PC-9 (cell line): ENCODE measurements around the gene CAMKMT. TPM values are rescaled to one million over a fixed set of nuclear protein-coding genes. Genes with fewer than 3 reads are reported as not detected.

ENCODE experiments used
- BruUV-seq: library from RNA; stranded (reverse); fragments of 400-500 nt; replicated peaks from 2 replicates; lab custom pipeline; 2021; lab: Mats Ljungman, UMichigan
- CTCF ChIA-PET: fragments of 300-600 bp; sonication (Branson Sonifier 250); formaldehyde crosslinking; loops from one replicate; lab custom pipeline; 2022; ENCODE audit warnings: antibody characterized with exemption; lab: Charles Lee
- POLR2A ChIA-PET: fragments of 300-600 bp; sonication (Branson Sonifier 250); formaldehyde crosslinking; loops from one replicate; lab custom pipeline; 2022; ENCODE audit warnings: antibody characterized with exemption; ENCODE audit not compliant: unreplicated experiment; lab: Charles Lee
- DNase-seq, 2 experiments: peaks; one replicate each; pipeline versions ENCODE4 v3.0.0 to v3.0.0-alpha.2; 2015 to 2022; ENCODE audit warnings: mixed read lengths in 1 of 2
- H2AFZ ChIP-seq: fragments of 200-600 bp; sonication (generic); 2 replicates; pipeline ENCODE4 v1.8.1; 2017; ENCODE audit warnings: antibody characterized with exemption
- H3F3A ChIP-seq: fragments of 200-600 bp; sonication (generic); 2 replicates; pipeline ENCODE4 v1.8.1; 2017; ENCODE audit warnings: antibody characterized with exemption, mild to moderate bottlenecking, low read depth; ENCODE audit not compliant: insufficient read depth
- H3K27ac ChIP-seq: fragments of 200-600 bp; sonication (generic); 2 replicates; pipeline ENCODE4 v1.6.1; 2016; ENCODE audit warnings: mixed run types
- H3K27me3 ChIP-seq: fragments of 200-600 bp; sonication (generic); 2 replicates; pipeline ENCODE4 v1.6.1; 2016; ENCODE audit warnings: low read depth, mixed run types; ENCODE audit not compliant: insufficient read depth
- H3K36me3 ChIP-seq: fragments of 200-600 bp; sonication (generic); 2 replicates; pipeline ENCODE4 v1.6.1; 2016; ENCODE audit warnings: low read depth, mixed run types
- H3K4me1 ChIP-seq: fragments of 200-600 bp; sonication (generic); replicated peaks from 2 replicates; pipeline ENCODE4 v1.6.1; 2016; ENCODE audit warnings: mixed run types; ENCODE audit not compliant: insufficient read depth
- H3K4me2 ChIP-seq: fragments of 200-600 bp; sonication (generic); 2 replicates; pipeline ENCODE4 v1.6.1; 2017; ENCODE audit warnings: mixed run types
- H3K4me3 ChIP-seq: fragments of 200-600 bp; sonication (generic); 2 replicates; pipeline ENCODE4 v1.6.1; 2016; ENCODE audit warnings: mixed run types
- H3K79me2 ChIP-seq: fragments of 200-600 bp; sonication (generic); 2 replicates; pipeline ENCODE4 v1.6.1; 2017; ENCODE audit warnings: low read depth, mixed run types
- H3K9me2 ChIP-seq: fragments of 200-600 bp; sonication (generic); 2 replicates; pipeline ENCODE4 v1.8.1; 2017; ENCODE audit warnings: mild to moderate bottlenecking; ENCODE audit not compliant: insufficient read depth
- H3K9me3 ChIP-seq: fragments of 200-600 bp; sonication (generic); 2 replicates; pipeline ENCODE4 v1.8.1; 2016; ENCODE audit warnings: low read depth; ENCODE audit not compliant: insufficient read depth
- H4K20me1 ChIP-seq: fragments of 200-600 bp; sonication (generic); 2 replicates; pipeline ENCODE4 v1.8.1; 2017; ENCODE audit not compliant: insufficient read depth
- CTCF ChIP-seq: fragments of 200-600 bp; sonication (generic); conservative IDR thresholded peaks from 2 replicates; pipeline ENCODE4 v1.6.1; 2017; ENCODE audit warnings: mixed run types, antibody characterized with exemption, mild to moderate bottlenecking, moderate library complexity
- EZH2 ChIP-seq: fragments of 200-600 bp; sonication (generic); IDR thresholded peaks from 2 replicates; pipeline ENCODE4 v1.8.0; 2017; ENCODE audit warnings: antibody characterized with exemption, low read depth
- intact Hi-C: fragments of 100-400 bp; cut with micrococcal nuclease; formaldehyde crosslinking; loops from one replicate; pipeline ENCODE4 v1.10.0; 2022; ENCODE audit not compliant: unreplicated experiment
- total RNA-seq: library from RNA; stranded (reverse); gene quantifications from 2 replicates; pipeline ENCODE4 v1.2.3, GENCODE V29; 2021

The CAMKMT gene
- total RNA-seq, 1 experiment from 2014 or later: 17.9 TPM

DNA sequence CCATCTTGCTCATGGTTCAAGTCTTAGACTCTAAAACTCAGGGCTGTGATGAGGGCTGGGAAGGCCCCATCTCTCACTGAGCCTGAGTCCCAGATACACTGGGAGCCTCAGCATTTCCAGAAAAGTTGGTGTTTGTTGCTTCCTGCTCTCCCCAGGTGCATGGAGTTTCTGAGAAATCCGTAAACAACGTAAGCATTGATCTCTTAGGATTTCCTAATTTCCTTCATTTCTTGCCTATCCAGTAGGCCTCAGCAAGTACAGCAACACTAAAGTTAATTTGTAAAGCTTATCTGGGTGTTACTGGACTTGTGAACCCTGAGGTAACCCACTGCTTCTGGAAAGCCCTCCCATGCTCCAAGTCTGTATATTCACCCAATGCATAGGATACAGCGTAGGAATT is 380.3 kb downstream of the CAMKMT start:
- no peaks in the 10 kb centered on the region for H3K36me3 ChIP-seq
- POLR2A ChIA-PET: interaction anchor here (0.7 kb wide), 1 partner anchor 9 kb away, joined by 3 read pairs; no protein-coding TSS in a partner anchor

GRCh38 chr2:44743473-44743872 is 381.7 kb downstream of the CAMKMT start:
- H3F3A ChIP-seq: peaks cover 37% of the 10 kb centered on the region
- BruUV-seq: no TSS peak
- no peaks in the 10 kb centered on the region for H3K9me2 ChIP-seq
- no peak overlapping the region for H2AFZ ChIP-seq
- ChIA-PET POLR2A (no interaction called here), CTCF (no interaction called here)
- no peak overlapping the region for H3K4me3 ChIP-seq
- TF ChIP-seq CTCF (no peak), EZH2 (no peak)
- intact Hi-C loops: loop anchor here (10.0 kb wide), 1 partner anchor 211 kb away; no protein-coding TSS in a partner anchor
- no peaks in the 10 kb centered on the region for H3K79me2 ChIP-seq
- H3K36me3 ChIP-seq: no peaks in the 10 kb centered on the region
- H3K27me3 ChIP-seq: no peaks in the 10 kb centered on the region
- no peak for DNase-seq
- H3K9me3 ChIP-seq: no peaks in the 10 kb centered on the region
- no peak overlapping the region for H3K4me2 ChIP-seq
- peaks cover 51% of the 10 kb centered on the region for H3K4me1 ChIP-seq
- no peak overlapping the region for H3K27ac ChIP-seq
- no peaks in the 10 kb centered on the region for H4K20me1 ChIP-seq

More for the DNA sequence above, 380.3 kb downstream of the CAMKMT start:
- TF ChIP-seq CTCF: no peak
- BruUV-seq: no TSS peak
- Histone ChIP-seq H3F3A (peaks cover 25% of the 10 kb centered on the region), H3K4me3 (no peak overlapping the region), H4K20me1 (no peaks in the 10 kb centered on the region), H3K4me2 (no peak overlapping the region), H3K27ac (no peak overlapping the region), H2AFZ (no peak overlapping the region), H3K27me3 (no peaks in the 10 kb centered on the region), H3K4me1 (peaks cover 39% of the 10 kb centered on the region), H3K79me2 (no peaks in the 10 kb centered on the region), H3K9me3 (peaks cover 5% of the 10 kb centered on the region), H3K9me2 (no peaks in the 10 kb centered on the region)
- DNase-seq: no peak
- CTCF ChIA-PET: no interaction called here
- intact Hi-C loops: loop anchor here (10.0 kb wide), 1 partner anchor 213 kb away; no protein-coding TSS in a partner anchor

DNA sequence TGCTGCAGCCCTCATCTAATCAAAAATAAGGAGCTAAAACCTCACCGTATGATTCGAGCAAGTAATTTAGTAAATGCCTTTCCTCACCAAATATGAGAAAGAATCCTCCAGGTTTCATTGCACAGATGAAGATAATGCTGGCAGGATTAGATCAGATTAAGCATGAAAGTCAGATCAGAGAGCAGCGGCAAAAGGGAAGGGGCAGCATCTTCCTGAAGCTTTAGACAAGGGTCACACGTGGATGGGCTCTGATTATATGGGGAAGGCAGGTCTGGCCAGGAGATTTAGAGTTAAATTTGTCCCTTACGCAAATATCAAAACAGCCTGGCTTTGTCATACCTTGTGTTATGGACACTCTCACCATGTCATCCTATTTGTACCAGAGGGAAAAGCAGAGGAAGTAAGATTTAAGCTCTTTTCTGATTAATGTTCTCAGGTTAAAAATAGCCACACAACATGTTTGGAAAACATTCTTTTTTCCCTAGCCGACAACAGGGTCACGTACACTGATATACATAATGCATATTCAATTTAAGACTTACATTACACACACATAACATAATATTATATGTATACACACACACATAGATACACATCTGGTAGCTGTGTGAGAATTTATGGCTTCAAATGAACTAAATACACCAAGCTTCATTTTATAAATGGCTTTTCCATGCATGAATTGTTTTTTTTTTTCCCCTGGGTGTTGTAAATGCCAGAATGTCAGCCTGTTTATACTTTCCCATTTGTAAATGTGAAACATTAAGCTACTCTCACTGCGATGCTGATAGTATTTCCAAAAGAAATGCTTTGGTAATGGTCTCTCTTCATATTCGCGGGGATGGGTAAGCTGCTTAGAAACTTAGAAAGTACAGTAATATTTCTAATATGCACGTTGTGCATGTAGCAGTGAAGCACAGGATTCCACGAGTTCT is 383.5 kb downstream of the CAMKMT start:
- peaks cover 36% of the 10 kb centered on the region for H3F3A ChIP-seq
- ChIA-PET POLR2A (interaction anchor here (0.6 kb wide), 1 partner anchor 187 kb away, joined by 3 read pairs; no protein-coding TSS in a partner anchor), CTCF (no interaction called here)
- H3K9me2 ChIP-seq: no peaks in the 10 kb centered on the region
- H3K27ac ChIP-seq: peak overlapping the region; percentile 74
- H3K9me3 ChIP-seq: no peaks in the 10 kb centered on the region
- BruUV-seq: no TSS peak
- no peak for TF ChIP-seq EZH2
- no peak for TF ChIP-seq CTCF
- H2AFZ ChIP-seq: no peak overlapping the region
- no peaks in the 10 kb centered on the region for H3K36me3 ChIP-seq
- no peak overlapping the region for H3K4me3 ChIP-seq
- DNase-seq: no peak
- peaks cover 55% of the 10 kb centered on the region for H3K4me1 ChIP-seq
- no peaks in the 10 kb centered on the region for H4K20me1 ChIP-seq
- no peaks in the 10 kb centered on the region for H3K79me2 ChIP-seq
- no peaks in the 10 kb centered on the region for H3K27me3 ChIP-seq
- intact Hi-C loops: loop anchor here (10.0 kb wide), 1 partner anchor 210 kb away; no protein-coding TSS in a partner anchor
- H3K4me2 ChIP-seq: peak overlapping the region; percentile 71; the same call in 1 of the 2 replicates
